ENCODE results near the gene BPIFB1.

Gene BPIFB1

DNA sequence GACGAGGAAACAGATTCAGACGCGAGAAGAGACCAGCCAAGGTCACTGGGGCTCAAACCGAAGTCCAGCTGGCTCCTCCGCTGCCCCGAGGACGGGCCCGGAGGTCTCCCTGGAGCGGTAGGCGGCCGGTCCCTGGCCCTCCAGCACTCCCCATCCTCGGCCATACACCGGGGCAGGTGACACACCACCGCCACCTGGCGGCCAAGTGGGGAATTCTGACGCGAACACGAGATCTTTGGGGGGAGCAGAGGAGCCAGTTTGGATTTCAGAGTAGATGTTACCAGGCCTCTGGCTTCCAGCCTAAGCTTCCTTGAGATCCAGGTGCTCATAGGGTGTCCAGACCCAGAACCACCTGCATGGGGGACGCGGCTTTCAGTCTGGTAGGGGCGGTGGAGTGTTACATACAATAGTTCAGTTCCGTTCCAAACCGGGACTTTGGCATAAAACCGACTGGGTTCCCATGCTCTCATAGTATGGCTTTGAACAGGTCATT is 16.1 kb downstream of the BPIFB1 start:
- DNase-seq: no peak

DNA sequence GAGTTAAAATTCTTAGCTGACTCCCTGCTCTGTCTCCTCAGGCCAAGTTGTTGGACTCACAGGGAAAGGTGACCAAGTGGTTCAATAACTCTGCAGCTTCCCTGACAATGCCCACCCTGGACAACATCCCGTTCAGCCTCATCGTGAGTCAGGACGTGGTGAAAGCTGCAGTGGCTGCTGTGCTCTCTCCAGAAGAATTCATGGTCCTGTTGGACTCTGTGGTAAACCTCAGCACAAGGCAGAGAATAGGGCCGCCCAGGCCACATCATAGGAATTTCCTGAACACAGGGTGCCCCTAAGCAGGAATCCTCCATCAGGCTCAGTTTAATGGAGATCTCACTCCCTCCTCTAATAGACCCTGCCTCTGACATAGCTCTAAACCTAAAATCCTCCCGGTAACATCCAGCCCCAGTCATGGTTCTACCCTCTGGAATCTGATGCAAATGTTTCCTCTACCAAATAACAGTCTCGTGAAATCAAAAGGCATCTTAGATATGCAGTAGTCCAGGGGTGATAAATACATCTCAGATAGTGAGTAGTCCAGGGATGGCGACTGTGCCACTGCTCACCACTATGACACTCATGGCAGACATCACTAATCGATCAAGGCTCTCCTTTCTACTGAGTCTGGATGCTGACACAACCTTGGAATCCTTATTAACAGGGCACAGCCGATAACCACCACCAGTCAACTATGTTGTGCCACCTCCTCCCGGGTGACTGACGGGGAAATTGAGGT is 18.3 kb downstream of the BPIFB1 start:
- DNase-seq: no peak

DNA sequence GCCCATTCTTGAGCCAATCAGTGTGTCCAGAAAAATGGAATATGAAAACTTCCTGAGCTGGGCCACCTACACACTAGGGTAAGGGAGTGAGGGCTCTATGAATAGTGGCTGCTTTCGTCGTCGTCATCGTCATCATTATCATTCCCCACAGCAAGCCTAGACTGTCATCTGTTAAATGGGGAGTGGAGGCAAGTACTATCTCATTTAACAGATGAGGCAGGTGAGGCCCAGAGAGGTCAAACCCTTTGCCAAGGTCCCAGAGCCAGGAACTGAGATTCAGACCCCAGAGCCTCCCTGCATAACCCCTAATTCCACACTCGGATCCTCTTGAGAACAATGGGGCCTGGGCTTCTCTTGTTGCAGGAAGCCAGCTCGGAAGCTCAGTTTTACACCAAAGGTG is 20.6 kb downstream of the BPIFB1 start:
- no peak for DNase-seq

DNA sequence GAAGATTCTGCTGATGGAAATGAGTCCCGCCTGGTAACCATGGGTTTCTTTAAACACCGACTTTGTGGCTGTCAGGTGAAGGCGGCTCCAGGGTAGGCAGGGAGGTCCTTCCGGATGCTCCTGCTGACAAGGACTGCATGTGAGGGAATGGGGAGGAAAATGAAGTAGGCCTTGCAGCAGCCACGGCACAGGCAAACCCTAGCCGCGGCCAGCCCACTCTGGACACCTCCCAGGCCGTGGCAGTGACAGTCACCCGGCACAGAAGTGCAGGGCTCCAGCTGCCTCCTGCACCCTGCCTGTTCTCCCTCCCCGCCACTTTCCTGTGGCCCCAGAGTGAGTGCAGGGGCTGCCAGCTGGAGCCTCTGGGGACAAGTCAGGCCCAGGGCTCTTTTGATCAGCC is 21.0 kb downstream of the BPIFB1 start:
- no peak for DNase-seq

DNA sequence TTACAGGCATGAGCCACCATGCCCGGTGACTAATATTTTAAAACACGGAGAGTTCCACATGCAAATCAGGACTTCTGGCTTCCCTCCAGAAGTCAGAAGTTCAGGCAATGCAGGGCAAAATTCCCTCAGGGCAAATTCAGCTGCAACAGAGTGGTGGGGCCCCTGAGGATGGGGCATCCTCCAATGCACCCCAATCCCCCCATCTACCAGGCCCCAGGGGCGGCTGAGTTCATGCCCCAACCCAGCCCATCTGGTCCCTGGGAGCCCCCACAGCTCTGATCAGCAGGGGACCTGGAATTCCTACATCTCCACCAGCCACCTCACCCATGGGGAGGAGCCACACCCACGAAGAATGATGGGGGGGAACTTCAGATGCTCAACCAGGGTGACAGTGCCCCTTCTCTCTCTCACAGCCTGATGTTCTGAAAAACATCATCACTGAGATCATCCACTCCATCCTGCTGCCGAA is 22.6 kb downstream of the BPIFB1 start:
- DNase-seq: no peak

DNA sequence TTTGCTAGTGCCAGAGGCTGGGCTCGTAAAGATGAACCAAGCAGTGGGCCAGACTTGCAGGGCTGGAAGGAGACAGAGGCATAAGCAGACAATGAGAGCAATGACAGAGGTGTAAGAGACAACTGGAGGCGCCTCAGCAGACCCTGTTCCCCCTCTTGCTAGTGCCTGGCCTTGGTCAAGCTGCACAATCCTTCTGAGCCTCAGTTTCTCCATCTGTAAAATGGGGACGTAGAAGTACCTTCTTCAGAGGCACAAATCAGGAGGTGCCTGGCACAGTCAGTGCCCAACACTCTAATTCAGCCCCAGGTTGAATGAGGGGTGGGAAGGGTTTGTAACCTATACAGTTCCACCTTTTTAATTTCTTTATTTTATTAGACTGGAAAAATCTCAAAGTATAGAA is 23.2 kb downstream of the BPIFB1 start:
- no peak for DNase-seq

DNA sequence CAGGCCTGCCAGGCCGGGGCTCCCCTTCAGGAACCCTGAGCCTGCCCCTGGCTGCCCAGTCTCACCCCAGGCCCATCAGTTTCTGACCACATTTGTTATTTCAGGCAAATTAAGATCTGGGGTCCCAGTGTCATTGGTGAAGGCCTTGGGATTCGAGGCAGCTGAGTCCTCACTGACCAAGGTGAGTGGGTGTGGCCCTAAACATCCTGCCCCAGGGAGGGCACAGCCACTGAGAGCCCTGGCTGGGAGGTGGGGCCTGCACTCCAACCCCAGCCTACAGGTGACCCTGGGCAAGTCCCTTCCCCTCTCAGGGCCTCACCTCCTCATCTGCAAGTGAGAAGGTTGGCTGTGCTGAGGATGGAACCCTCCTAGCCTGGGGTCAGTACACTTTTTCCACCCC is 23.8 kb downstream of the BPIFB1 start:
- no peak for DNase-seq

DNA sequence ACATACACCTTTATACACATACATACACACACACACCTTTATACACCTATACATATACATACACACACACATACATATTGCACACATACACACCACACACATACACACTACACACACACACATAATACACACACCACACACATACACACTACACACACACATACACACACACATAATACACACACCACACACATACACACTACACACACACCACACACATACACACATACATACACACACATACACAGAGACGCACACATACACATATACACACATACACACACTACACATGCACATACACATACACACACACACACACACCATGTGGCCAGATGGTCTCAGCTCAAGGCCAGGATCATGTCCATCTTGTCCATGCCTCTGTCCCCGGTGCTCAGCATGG is 25.7 kb downstream of the BPIFB1 start:
- DNase-seq: no peak

DNA sequence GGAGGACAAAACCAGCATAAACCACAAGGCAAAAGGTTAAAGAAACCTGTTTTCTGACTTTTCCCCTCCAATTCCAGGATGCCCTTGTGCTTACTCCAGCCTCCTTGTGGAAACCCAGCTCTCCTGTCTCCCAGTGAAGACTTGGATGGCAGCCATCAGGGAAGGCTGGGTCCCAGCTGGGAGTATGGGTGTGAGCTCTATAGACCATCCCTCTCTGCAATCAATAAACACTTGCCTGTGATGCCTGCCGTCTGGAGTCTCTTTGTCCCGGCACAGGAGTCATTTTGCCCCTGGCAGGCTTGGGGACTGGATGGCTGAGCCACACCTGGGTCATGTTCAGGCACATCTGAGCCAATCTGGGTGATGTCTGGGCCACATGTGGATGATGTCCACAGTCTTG is 26.6 kb downstream of the BPIFB1 start:
- no peak for DNase-seq

DNA sequence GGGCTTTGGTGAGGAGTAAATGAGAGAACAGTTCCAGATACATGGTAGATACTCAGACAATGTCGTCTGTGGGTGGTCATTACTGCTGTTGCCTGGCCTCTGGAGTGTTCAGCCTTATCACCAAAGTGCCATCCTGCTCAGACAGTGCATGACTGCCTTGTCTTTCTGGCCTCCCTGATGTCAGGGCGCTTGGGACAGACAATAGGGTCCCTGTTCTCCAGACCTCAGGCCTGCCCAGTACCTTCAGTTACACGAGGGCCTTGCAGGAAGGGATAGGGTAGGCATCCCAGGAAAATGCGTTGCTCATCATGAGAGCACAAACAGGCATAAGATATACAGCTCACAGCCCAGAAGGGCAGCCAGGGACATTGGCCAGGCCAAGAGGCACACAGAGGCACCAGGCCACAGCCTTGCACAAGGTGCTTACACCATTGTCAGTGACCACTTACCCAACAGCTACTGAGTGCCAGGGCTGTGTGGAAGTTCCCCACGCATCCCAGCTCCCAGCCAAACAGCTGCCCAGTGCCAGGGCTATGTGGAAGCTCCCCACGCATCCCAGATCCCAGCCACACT is 27.4 kb downstream of the BPIFB1 start:
- no peak for DNase-seq

DNA sequence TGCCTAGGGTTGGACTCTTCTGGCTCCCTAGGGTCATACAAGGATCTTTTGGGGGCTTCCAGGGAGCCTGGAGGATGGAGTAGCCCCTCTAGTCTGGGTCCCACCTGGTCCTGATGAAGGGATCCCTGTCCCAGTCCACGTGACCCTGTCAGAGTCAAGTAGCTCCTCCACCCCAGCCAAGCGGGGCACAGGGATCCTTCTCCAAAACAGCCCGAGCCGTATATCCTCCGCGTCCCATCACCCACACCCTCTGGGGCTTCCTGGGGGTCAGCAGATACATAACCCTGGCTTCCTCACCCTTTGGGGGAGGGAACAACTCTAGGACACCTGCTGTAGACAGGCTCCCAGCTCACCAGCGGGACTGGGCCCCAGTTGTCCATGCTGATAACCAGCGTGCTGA is 28.0 kb downstream of the BPIFB1 start:
- DNase-seq: no peak

DNA sequence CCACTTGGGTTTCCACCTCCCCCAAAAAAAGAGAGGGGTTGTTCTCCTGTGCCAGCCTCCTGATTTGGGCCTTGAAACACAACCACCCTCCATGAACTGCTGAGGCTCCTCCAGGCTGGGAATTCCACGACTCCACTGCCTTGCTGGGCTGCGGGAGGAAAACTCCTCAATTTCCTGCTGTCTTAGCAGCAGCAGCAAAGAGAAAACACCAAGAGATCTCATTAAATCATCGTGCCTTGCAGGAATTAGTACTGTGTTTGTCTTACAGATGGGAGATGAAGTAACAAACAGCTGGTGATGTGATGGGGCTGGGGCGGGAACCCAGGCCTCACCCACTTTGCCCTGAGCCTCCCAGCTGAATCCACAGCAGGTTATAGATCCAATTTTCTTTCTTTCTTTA is 29.0 kb downstream of the BPIFB1 start:
- no peak for DNase-seq

DNA sequence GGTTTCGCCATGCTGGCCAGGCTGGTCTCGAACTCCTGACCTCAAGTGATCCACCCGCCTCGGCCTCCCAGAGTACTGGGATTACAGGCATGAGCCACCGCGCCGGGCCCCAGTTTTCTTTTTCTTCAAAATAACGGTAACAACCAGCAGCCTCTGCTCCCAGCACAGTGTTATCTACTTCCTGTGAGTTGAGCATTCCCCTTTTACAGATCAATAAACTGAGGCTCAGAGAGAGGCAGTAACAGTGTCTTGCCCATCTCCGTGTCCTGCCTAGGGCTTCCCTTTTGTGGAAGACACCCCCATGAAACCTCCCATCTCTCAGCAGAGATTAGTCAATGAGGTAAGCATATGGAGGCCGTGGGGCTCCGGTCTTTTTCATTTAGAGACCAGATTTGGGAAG is 29.6 kb downstream of the BPIFB1 start:
- DNase-seq: no peak

DNA sequence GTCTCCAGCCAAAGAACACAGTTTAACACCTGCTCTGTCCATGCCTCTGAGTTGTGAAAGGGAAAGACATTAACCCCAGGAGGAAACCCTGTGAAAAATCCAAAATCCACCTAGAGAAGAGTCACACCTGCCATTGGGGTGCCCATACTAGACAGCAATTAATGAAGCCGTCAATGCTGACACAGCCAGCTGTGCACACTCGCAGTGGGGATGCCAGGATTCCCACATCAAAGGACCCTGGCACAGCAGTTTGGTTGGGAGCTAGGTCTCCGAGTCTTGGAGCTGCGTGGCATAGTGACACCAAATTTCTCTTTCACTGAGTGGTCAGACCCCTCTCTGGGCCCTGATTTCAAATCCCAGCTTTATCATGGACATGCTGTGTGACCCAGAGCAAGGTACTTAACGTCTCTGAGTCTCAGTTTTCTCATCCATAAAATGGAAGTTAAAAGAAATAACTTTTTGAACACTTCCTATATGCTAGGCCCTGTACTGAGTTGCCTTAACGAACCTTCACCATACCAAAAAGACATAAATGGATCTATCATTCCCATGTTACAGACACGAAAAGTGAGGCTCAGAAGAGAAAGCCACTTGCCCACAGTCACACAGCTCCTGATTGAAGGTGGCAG is 30.8 kb downstream of the BPIFB1 start:
- no peak for DNase-seq

DNA sequence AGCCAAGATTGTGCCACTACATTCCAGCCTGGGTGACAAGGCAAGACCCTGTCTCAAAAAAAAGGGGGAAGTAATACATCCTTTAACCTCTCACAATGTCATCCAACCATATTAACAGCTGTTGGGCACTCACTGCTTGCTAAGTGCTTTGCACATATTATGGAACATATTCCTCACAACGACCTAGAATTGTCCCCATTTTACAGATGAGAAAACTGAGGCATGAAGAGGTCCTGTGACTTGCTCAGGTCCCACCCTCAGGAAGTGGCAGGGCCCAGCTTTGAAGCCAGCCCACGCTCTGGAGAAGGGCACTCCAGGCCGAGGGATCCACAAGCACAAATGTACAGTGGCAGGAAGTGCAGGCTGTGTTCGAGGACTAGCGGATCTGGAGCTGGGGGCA is 33.3 kb downstream of the BPIFB1 start:
- no peak for DNase-seq

DNA sequence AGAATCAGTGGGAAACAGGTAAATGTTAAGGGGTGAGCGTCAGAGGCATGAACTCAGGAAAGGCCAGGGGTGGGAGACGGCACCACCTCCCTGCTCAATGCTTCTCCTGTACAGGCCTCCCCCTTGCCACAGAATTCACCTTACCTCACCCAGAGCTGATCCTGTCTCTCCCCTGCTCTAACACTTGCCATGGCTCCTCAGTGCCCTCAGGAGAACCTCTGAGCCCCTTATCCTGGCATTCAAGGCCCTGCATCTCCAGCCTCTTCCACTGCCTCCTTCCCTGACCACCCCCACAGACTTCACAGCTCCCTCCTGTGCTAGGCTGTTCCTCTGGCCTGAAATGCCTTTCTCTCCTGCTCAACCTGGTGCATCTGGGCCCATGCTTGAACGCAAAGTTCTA is 33.9 kb downstream of the BPIFB1 start:
- no peak for DNase-seq

DNA sequence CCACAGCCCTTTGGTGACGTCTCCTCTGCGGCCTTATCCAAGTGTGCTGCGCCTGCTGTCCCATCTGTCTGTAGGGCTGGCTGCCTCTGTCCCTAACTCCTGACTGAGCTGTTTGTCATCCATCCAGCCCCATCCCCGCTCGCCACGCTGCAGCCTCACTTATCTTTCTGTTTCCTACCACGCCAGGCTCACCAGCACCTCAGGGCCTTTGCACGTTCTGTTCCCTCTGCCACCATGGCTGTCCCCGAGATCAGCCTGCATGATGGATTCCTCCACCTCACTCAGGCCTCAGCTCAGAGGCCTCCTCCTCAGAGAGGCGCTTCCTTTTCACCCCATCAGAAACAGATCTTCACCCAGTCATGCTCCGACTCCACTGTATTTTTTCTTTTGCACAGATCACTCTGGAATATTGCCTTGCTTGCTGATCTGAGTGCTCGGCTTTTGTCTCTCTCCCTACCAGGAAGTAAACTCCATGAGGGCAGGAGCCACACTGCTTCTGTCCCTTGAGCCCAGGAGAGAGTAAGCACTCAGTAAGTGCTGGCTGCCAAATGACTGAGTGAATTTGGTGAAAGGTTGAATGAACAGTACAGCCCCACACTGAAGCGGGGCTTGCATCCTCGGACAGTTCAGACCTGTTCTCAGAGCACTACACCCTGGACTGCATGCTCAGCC is 34.5 kb downstream of the BPIFB1 start:
- no peak for DNase-seq

DNA sequence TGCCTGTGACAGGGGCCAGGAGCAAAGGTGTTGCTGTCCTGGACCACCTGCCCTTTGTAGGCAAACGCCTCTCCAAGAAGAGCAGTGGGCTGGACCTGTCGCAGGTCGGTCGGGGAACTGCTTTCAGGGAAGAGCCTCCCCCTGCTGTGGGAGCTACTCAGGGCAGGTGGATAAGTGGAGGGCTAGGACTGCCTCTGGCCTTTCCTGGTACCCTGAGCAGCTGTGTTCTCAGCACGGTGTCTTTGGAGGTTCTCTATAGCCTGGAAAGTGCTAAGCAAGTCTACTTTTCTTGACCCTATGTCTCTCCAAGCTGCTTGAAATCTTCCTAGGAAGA is 35.0 kb downstream of the BPIFB1 start:
- no peak for DNase-seq

DNA sequence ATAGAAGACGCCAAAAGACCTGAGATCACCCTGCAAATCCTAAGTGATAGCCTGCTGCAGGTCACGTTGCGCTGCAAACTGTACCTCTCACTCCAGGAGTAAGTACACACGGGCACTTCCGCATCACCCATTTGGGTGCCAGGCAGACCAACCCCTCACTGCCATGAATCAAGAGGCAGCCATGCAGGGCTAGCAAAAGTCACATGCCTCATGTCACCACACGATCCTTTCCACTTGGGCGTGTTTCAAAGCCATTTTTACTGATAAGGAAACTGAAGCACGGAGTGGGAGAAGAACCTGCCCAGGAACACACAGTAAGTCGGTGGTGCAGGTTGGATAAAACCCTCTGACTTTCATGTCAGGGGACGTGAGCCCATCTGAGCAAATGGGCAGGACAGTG is 37.0 kb downstream of the BPIFB1 start:
- DNase-seq: no peak

DNA sequence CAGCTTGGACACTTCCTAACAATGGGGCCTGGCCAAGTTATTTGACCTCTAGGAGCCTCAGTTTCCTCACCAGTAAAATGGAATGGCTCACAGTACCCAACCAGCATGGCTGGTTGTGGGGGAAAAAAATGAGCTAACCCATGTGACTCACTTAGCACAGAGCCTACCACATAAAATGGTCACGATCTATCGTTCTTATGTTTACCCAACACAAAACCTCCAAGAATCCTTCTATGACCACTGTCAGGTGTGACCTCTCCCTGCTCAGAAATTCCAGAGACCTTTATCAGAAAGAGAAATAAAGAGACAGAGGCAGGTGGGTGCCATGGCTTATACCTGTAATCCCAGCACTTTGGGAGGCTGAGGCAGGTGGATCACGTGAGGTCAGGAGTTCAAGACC is 39.4 kb downstream of the BPIFB1 start:
- no peak for DNase-seq

DNA sequence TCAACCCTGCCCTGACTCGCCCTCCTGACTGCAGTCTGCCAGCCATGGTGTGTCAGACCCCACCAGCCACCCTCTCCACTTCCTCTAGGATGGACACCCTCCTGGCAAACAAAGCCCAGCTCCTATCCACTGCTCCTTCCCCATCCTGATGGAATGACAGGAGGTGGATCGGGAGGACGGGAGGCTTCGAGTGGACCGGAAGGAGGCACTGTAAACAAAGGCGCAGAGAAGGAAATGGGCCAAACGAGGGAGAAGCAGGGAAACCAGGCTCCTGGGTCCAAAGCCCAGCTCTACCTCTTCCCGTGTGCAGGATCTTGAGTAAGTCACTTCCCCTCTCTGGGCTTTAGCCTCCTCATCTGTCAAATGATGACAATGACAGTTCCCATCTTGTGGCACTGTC is 40.2 kb downstream of the BPIFB1 start:
- no peak for DNase-seq

DNA sequence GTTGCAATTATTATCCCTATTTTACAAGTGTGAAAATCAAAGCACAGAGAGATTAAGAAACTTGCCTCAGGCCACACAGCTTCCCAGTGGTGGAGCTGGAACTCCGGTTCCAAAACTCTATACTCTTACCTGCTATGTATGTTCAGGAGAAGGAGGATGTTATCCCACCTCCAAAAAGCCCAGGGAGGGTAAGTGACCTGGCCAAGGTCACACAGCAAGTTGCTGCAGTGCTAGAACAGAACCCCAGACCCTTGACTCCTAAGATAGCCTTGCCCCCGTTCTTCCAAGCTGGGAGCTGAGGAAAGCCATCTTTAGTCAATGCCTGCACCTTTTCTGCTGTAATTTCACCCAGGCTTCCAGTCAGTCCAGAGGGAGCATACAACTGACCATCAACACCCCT is 42.3 kb downstream of the BPIFB1 start:
- no peak for DNase-seq

DNA sequence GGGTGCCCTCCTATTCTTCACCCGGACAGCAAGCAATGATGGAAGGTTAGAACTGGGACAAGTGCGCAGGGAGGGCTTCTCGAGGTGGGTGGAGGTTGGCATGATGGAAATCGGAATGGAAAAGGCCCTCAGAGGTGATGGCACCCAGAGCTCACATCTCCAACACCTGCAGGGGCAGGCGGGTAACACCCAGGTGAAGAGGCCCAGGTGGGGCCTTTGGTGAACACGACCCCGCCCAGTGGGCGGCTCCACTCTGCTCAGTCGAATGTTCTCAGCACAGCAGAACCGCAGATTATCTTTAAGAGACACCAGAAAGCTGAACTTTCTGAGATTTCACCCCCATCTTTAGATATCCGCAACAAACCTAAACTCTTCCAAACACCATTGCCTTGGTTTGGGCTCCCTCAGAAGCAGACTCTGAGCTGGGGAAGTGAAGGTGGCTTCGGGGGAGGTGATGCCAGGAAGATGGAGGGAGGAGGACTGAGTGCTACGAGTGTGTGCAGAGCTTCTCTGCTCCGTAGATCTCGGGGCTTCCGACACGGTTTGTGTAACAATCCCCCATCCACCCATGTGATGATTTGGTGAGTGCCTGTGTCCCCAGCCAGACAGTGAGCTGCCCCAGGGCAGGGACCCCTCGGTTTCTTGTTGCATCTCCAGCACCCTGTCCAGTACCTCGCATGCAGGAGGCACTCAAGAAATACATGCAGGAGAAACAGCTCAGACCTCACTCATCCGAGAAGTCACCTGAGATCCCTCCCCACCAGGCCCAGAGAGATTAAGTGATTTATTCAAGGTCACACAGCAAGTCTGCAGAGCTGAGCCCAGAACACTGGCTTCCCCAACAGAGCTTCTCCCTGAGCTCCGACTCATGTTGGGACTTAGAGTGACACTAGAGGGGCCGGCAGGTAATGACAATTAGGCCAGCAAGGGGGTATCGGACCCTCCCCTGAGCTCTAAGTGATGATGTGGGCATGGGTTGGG is 45.4 kb downstream of the BPIFB1 start:
- DNase-seq: no peak

Data from SHP77 treated with DMSO at 0.1 percent for 48 hours (cell line).